ENCODE data around the gene EPHB4.
"Not testable (repeated sequence)": the region's sequence is repeated elsewhere in the genome, so short reads cannot be mapped to it uniquely, and the experiment has no call there.

Gene EPHB4

GRCh38 chr7:100811480-100811879 is 15.8 kb downstream of the EPHB4 start:
- no peak for DNase-seq
- Histone ChIP-seq H3K9ac (ENCODE audit: low read length) (no peak overlapping the region), H3K4me1 (ENCODE audit: low read length) (no peaks in the 10 kb centered on the region), H3K27me3 (replicated peaks; ENCODE audit: insufficient read depth, low read length) (peaks cover 79% of the 10 kb centered on the region), H4K20me1 (ENCODE audit: insufficient read depth, low read length) (no peaks in the 10 kb centered on the region), H3K4me2 (ENCODE audit: low read depth, low read length) (no peak overlapping the region), H3K79me2 (ENCODE audit: low read length) (no peaks in the 10 kb centered on the region), H3K36me3 (replicated peaks; ENCODE audit: insufficient read depth, low read length) (no peaks in the 10 kb centered on the region), H3K27ac (ENCODE audit: low read length) (no peak overlapping the region), H3K4me3 (ENCODE audit: low read length) (no peak overlapping the region), H3K9me2 (replicated peaks; ENCODE audit: insufficient read depth, low read length) (no peaks in the 10 kb centered on the region), H3K9me3 (replicated peaks; ENCODE audit: insufficient read depth, low read length) (no peaks in the 10 kb centered on the region), H3F3A (ENCODE audit: insufficient read depth, low read length) (no peaks in the 10 kb centered on the region), H2AFZ (ENCODE audit: low read length) (no peak overlapping the region)
- TF ChIP-seq CTCF (IDR thresholded peaks at IDR 0.05; ENCODE audit: low read length) (no peak), EZH2 (optimal IDR thresholded peaks at IDR 0.05; ENCODE audit: low read depth, low read length) (no peak), EZH2phosphoT487 (IDR thresholded peaks at IDR 0.05; ENCODE audit: low read length) (no peak)

- H4K20me1 ChIP-seq (ENCODE audit: insufficient read depth, low read length) = no peaks in the 10 kb centered on the region
- H3F3A ChIP-seq (ENCODE audit: insufficient read depth, low read length) = no peaks in the 10 kb centered on the region
- H3K79me2 ChIP-seq (ENCODE audit: low read length) = no peaks in the 10 kb centered on the region
- peaks cover 87% of the 10 kb centered on the region for H3K27me3 ChIP-seq (replicated peaks; ENCODE audit: insufficient read depth, low read length)
- H3K4me3 ChIP-seq (ENCODE audit: low read length) = no peak overlapping the region
- no peak overlapping the region for H3K4me2 ChIP-seq (ENCODE audit: low read depth, low read length)
- no peak overlapping the region for H2AFZ ChIP-seq (ENCODE audit: low read length)
- H3K4me1 ChIP-seq (ENCODE audit: low read length) = no peaks in the 10 kb centered on the region
- no peak for DNase-seq
- H3K9me2 ChIP-seq (replicated peaks; ENCODE audit: insufficient read depth, low read length) = no peaks in the 10 kb centered on the region
- H3K27ac ChIP-seq (ENCODE audit: low read length) = no peak overlapping the region
- H3K9ac ChIP-seq (ENCODE audit: low read length) = no peak overlapping the region
- TF ChIP-seq EZH2phosphoT487 (IDR thresholded peaks at IDR 0.05; ENCODE audit: low read length) (no peak), EZH2 (optimal IDR thresholded peaks at IDR 0.05; ENCODE audit: low read depth, low read length) (no peak), CTCF (IDR thresholded peaks at IDR 0.05; ENCODE audit: low read length) (no peak)
- no peaks in the 10 kb centered on the region for H3K36me3 ChIP-seq (replicated peaks; ENCODE audit: insufficient read depth, low read length)
- no peaks in the 10 kb centered on the region for H3K9me3 ChIP-seq (replicated peaks; ENCODE audit: insufficient read depth, low read length)
Measured at GRCh38 chr7:100808354-100808875, 18.9 kb downstream of the EPHB4 start.

GRCh38 chr7:100806883-100807282 is 20.4 kb downstream of the EPHB4 start:
- not testable (repeated sequence) for H3K9ac ChIP-seq (ENCODE audit: low read length); H3K4me3 ChIP-seq (ENCODE audit: low read length); H3F3A ChIP-seq (ENCODE audit: insufficient read depth, low read length); H3K4me1 ChIP-seq (ENCODE audit: low read length); H3K27ac ChIP-seq (ENCODE audit: low read length); DNase-seq; H2AFZ ChIP-seq (ENCODE audit: low read length); H3K4me2 ChIP-seq (ENCODE audit: low read depth, low read length); H3K36me3 ChIP-seq (replicated peaks; ENCODE audit: insufficient read depth, low read length); H3K79me2 ChIP-seq (ENCODE audit: low read length); H3K9me2 ChIP-seq (replicated peaks; ENCODE audit: insufficient read depth, low read length); H3K9me3 ChIP-seq (replicated peaks; ENCODE audit: insufficient read depth, low read length); H4K20me1 ChIP-seq (ENCODE audit: insufficient read depth, low read length)
- H3K27me3 ChIP-seq (replicated peaks; ENCODE audit: insufficient read depth, low read length) = peaks cover 87% of the 10 kb centered on the region

- no peak for DNase-seq
- Histone ChIP-seq H3K9me3 (replicated peaks; ENCODE audit: insufficient read depth, low read length) (no peaks in the 10 kb centered on the region), H3K9ac (ENCODE audit: low read length) (no peak overlapping the region), H3K9me2 (replicated peaks; ENCODE audit: insufficient read depth, low read length) (no peaks in the 10 kb centered on the region), H3K27ac (ENCODE audit: low read length) (no peak overlapping the region), H3K4me1 (ENCODE audit: low read length) (peaks cover 7% of the 10 kb centered on the region), H3K36me3 (replicated peaks; ENCODE audit: insufficient read depth, low read length) (no peaks in the 10 kb centered on the region), H3K79me2 (ENCODE audit: low read length) (no peaks in the 10 kb centered on the region), H4K20me1 (ENCODE audit: insufficient read depth, low read length) (no peaks in the 10 kb centered on the region), H2AFZ (ENCODE audit: low read length) (no peak overlapping the region), H3K4me3 (ENCODE audit: low read length) (no peak overlapping the region), H3K27me3 (replicated peaks; ENCODE audit: insufficient read depth, low read length) (peaks cover 87% of the 10 kb centered on the region), H3K4me2 (ENCODE audit: low read depth, low read length) (no peak overlapping the region), H3F3A (ENCODE audit: insufficient read depth, low read length) (no peaks in the 10 kb centered on the region)
- TF ChIP-seq EZH2phosphoT487 (IDR thresholded peaks at IDR 0.05; ENCODE audit: low read length) = no peak
- TF ChIP-seq EZH2 (optimal IDR thresholded peaks at IDR 0.05; ENCODE audit: low read depth, low read length) = no peak
- TF ChIP-seq CTCF (IDR thresholded peaks at IDR 0.05; ENCODE audit: low read length) = no peak
Measured at GRCh38 chr7:100806276-100806675, 21.0 kb downstream of the EPHB4 start.

All from MM.1S (cell line).